ENCODE results near the gene TBCD.
"Not testable (repeated sequence)": the region's sequence is repeated elsewhere in the genome, so short reads cannot be mapped to it uniquely, and the experiment has no call there.

Gene TBCD

GRCh38 chr17:82960419-82961271 lies 208.8 kb downstream of the TBCD start:
- Mint-ChIP-seq H3K36me3 (ENCODE audit: low read depth) (peaks cover 10% of the 10 kb centered on the region), H3K4me3 (no peak overlapping the region), H3K4me1 (ENCODE audit: low read depth) (peaks cover 7% of the 10 kb centered on the region), H3K27me3 (no peaks in the 10 kb centered on the region), H3K9me3 (no peaks in the 10 kb centered on the region), H3K27ac (no peak overlapping the region)

- peaks cover 9% of the 10 kb centered on the region for H3K36me3 Mint-ChIP-seq (ENCODE audit: low read depth)
- no peak overlapping the region for H3K4me3 Mint-ChIP-seq
- H3K27ac Mint-ChIP-seq: no peak overlapping the region
- peaks cover 7% of the 10 kb centered on the region for H3K4me1 Mint-ChIP-seq (ENCODE audit: low read depth)
- no peaks in the 10 kb centered on the region for H3K27me3 Mint-ChIP-seq
- H3K9me3 Mint-ChIP-seq: no peaks in the 10 kb centered on the region
Observed at GRCh38 chr17:82961366-82962162, 209.7 kb downstream of the TBCD start.

DNA sequence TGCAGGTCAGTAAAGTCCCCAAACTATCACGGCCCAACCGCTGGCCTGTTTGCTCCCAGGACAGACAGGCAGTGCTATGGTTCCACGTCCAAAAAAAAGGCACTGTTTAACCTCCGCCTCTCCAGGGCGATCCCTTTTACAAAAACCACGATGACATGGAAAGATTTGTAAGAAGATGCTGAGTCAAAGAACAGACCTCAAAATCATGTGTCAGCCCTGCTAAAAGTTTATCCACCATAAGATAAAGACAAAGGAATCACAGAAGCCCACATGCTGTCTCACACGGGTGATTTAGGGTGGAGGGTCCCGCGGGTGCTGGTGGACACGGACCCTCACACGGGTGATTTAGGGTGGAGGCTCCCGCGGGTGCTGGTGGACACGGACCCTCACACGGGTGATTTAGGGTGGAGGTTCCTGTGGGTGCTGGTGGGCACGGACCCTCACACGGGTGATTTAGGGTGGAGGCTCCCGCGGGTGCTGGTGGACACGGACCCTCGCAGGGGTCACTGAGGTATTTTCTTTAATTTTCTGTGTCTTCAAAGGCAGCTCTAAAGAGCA lies 210.4 kb downstream of the TBCD start:
- no peaks in the 10 kb centered on the region for H3K27me3 Mint-ChIP-seq
- H3K9me3 Mint-ChIP-seq: no peaks in the 10 kb centered on the region

GRCh38 chr17:82963104-82963950 lies 211.5 kb downstream of the TBCD start:
- Mint-ChIP-seq H3K4me3 (no peak overlapping the region), H3K4me1 (ENCODE audit: low read depth) (peaks cover 7% of the 10 kb centered on the region), H3K9me3 (no peaks in the 10 kb centered on the region), H3K27ac (no peak overlapping the region), H3K36me3 (ENCODE audit: low read depth) (peaks cover 9% of the 10 kb centered on the region), H3K27me3 (no peaks in the 10 kb centered on the region)

More for the DNA sequence above, 210.4 kb downstream of the TBCD start:
- Mint-ChIP-seq H3K27ac (no peak overlapping the region), H3K36me3 (ENCODE audit: low read depth) (peaks cover 9% of the 10 kb centered on the region), H3K4me1 (ENCODE audit: low read depth) (peaks cover 7% of the 10 kb centered on the region), H3K4me3 (no peak overlapping the region)

GRCh38 chr17:82964451-82964850 lies 212.6 kb downstream of the TBCD start:
- not testable (repeated sequence) for H3K9me3 Mint-ChIP-seq; H3K27ac Mint-ChIP-seq; H3K4me3 Mint-ChIP-seq; H3K4me1 Mint-ChIP-seq (ENCODE audit: low read depth); H3K27me3 Mint-ChIP-seq; H3K36me3 Mint-ChIP-seq (ENCODE audit: low read depth)

DNA sequence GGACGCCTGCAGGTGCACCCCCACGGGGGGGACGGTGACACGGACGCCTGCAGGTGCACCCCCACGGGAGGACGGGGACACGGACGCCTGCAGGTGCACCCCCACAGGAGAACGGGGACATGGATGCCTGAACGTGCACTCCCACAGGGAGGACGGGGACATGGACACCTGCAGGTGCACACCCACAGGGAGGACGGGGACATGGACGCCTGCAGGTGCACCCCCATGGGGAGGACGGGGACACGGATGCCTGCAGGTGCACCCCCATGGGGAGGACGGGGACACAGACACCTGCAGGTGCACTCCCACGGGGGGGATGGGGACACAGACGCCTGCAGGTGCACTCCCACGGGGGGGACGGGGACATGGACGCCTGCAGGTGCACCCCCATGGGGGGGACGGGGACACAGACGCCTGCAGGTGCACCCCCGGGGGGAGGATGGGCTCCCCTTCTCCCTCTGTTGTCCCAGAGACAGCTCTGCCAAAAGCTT lies 213.0 kb downstream of the TBCD start:
- Mint-ChIP-seq H3K4me1 (ENCODE audit: low read depth) (peaks cover 7% of the 10 kb centered on the region), H3K4me3 (no peak overlapping the region), H3K36me3 (ENCODE audit: low read depth) (no peaks in the 10 kb centered on the region), H3K27me3 (no peaks in the 10 kb centered on the region), H3K27ac (no peak overlapping the region), H3K9me3 (no peaks in the 10 kb centered on the region)

GRCh38 chr17:82965371-82965770 lies 213.5 kb downstream of the TBCD start:
- Mint-ChIP-seq H3K4me3 (no peak overlapping the region), H3K9me3 (no peaks in the 10 kb centered on the region), H3K27ac (no peak overlapping the region), H3K27me3 (no peaks in the 10 kb centered on the region), H3K36me3 (ENCODE audit: low read depth) (no peaks in the 10 kb centered on the region), H3K4me1 (ENCODE audit: low read depth) (peaks cover 7% of the 10 kb centered on the region)

- Mint-ChIP-seq H3K4me1 (ENCODE audit: low read depth) (peaks cover 7% of the 10 kb centered on the region), H3K27ac (no peak overlapping the region), H3K36me3 (ENCODE audit: low read depth) (no peaks in the 10 kb centered on the region), H3K27me3 (no peaks in the 10 kb centered on the region), H3K9me3 (no peaks in the 10 kb centered on the region), H3K4me3 (no peak overlapping the region)
Observed at GRCh38 chr17:82966415-82966814, 214.6 kb downstream of the TBCD start.

DNA sequence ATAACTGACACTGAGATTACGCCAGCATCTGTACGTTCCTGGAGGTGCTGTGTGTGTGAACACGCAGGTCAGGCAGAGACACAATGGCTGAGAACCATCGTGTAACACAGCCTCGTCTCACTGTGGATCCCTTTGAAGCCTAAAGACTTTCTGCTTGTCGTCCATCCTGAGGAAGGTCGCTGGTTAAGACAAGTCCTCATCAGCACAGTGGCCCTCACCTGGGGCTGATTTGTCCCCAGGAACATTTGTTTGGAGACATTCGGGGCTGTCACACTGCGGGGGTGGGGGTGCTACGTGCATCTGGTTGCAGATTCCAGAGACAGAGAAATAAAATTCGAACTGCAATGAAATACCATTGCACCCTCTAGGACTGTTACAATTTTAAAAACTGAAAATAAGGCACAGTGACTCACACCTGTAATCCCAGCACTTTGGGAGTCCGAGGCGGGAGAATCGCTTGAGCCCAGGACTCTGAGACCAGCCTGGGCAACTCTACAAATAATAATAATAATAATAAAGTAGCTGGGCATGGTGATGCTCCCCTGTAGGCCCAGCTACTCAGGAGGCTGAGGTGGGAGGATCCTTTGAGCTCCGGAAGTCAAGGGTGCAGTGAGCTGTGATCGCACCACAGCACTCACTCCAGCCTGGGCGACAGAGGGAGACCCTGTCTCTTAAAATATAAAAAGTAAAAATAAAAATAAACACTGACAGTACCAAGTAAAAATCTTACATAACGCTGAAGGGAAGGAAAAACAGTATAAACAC lies 215.6 kb downstream of the TBCD start:
- H3K4me1 Mint-ChIP-seq (ENCODE audit: low read depth): peaks cover 7% of the 10 kb centered on the region
- H3K9me3 Mint-ChIP-seq: no peaks in the 10 kb centered on the region
- no peaks in the 10 kb centered on the region for H3K27me3 Mint-ChIP-seq
- H3K36me3 Mint-ChIP-seq (ENCODE audit: low read depth): no peaks in the 10 kb centered on the region
- no peak overlapping the region for H3K27ac Mint-ChIP-seq
- H3K4me3 Mint-ChIP-seq: no peak overlapping the region

DNA sequence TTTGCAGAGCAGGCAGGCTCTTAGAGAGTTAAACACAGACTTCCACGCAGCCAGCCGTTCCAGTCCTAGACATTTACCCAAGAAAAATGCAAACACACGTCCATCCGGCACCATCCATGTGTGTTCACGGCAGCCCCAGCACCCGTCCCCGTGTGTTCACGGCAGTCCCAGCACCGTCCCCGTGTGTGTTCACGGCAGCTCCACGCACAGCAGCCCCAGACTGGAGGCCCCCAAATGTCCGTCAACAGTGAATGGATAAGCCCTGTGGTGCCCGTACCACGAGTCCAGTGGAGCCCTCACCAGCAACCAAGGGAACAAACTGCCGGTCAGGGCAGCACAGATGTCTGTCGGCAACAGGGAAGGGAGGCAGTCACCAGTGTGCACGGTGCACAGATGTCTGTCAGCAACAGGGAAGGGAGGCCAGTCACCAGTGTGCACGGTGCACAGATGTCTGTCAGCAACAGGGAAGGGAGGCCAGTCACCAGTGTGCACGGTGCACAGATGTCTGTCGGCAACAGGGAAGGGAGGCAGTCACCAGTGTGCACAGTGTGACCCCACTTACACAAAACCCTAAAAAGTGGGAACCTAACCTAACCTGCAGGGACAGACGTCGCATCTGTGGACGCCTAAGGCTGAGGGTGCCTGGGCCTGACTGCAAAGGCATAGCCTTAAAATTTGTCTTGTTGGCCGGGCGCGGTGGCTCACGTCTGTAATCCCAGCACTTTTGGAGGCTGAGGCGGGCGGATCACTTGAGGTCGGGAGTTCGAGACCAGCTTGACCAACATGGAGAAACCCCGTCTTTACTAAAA lies 216.4 kb downstream of the TBCD start:
- not testable (repeated sequence) for H3K27ac Mint-ChIP-seq; H3K4me1 Mint-ChIP-seq (ENCODE audit: low read depth); H3K27me3 Mint-ChIP-seq; H3K4me3 Mint-ChIP-seq; H3K9me3 Mint-ChIP-seq; H3K36me3 Mint-ChIP-seq (ENCODE audit: low read depth)

GRCh38 chr17:82970067-82970466 lies 218.2 kb downstream of the TBCD start:
- no peak overlapping the region for H3K27ac Mint-ChIP-seq
- H3K4me1 Mint-ChIP-seq (ENCODE audit: low read depth): no peaks in the 10 kb centered on the region
- no peaks in the 10 kb centered on the region for H3K36me3 Mint-ChIP-seq (ENCODE audit: low read depth)
- no peaks in the 10 kb centered on the region for H3K27me3 Mint-ChIP-seq
- H3K9me3 Mint-ChIP-seq: no peaks in the 10 kb centered on the region
- H3K4me3 Mint-ChIP-seq: no peak overlapping the region

GRCh38 chr17:82970818-82971590 lies 219.1 kb downstream of the TBCD start:
- no peaks in the 10 kb centered on the region for H3K4me1 Mint-ChIP-seq (ENCODE audit: low read depth)
- H3K4me3 Mint-ChIP-seq: no peak overlapping the region
- H3K9me3 Mint-ChIP-seq: no peaks in the 10 kb centered on the region
- H3K27me3 Mint-ChIP-seq: no peaks in the 10 kb centered on the region
- no peaks in the 10 kb centered on the region for H3K36me3 Mint-ChIP-seq (ENCODE audit: low read depth)
- H3K27ac Mint-ChIP-seq: no peak overlapping the region
